Skeletal muscle tissue (tissue), 4 donors: ENCODE data around the gene CD109. TPM values are rescaled to one million over a fixed set of nuclear protein-coding genes. Genes with fewer than 3 reads are reported as not detected.

ENCODE experiments used
- H3K27ac ChIP-seq: one replicate; pipeline ENCODE4 v1.7.0; 2013; ENCODE audit warnings: mild to moderate bottlenecking, low read depth, low read length, inconsistent platforms
- H3K27me3 ChIP-seq, 3 donors: one replicate each; pipeline ENCODE4 v1.7.0; 2013; ENCODE audit warnings: low read length in 3 of 3; ENCODE audit not compliant: control insufficient read depth in 3 of 3, insufficient read depth in 3 of 3
- H3K36me3 ChIP-seq, 3 donors: one replicate each; pipeline ENCODE4 v1.7.0; 2013; ENCODE audit warnings: low read length in 3 of 3; ENCODE audit not compliant: control insufficient read depth in 3 of 3, insufficient read depth in 3 of 3
- H3K4me1 ChIP-seq, 3 donors: one replicate each; pipeline ENCODE4 v1.7.0; 2013; ENCODE audit warnings: low read length in 3 of 3, mild to moderate bottlenecking in 3 of 3; ENCODE audit not compliant: control insufficient read depth in 3 of 3, insufficient read depth in 3 of 3
- H3K4me3 ChIP-seq, 3 donors: one replicate each; pipeline ENCODE4 v1.7.0; 2013; ENCODE audit warnings: low read length in 3 of 3
- H3K9ac ChIP-seq, 3 donors: one replicate each; pipeline ENCODE4 v1.7.0; 2013; ENCODE audit warnings: low read length in 3 of 3, mild to moderate bottlenecking in 3 of 3, moderate library complexity in 2 of 3, low read depth in 1 of 3
- H3K9me3 ChIP-seq, 3 donors: one replicate each; pipeline ENCODE4 v1.7.0; 2013; ENCODE audit warnings: low read length in 3 of 3; ENCODE audit not compliant: control insufficient read depth in 3 of 3
- total RNA-seq: library from RNA; depleted of rRNA; stranded (reverse); fragments of >200 nt; gene quantifications from one replicate; pipeline ENCODE4 v1.2.3, GENCODE V29; 2014
- donor health status: Osteomylitis.

CD109 gene
- total RNA-seq, 1 donor from 2014 or later, result 19.3 TPM

DNA sequence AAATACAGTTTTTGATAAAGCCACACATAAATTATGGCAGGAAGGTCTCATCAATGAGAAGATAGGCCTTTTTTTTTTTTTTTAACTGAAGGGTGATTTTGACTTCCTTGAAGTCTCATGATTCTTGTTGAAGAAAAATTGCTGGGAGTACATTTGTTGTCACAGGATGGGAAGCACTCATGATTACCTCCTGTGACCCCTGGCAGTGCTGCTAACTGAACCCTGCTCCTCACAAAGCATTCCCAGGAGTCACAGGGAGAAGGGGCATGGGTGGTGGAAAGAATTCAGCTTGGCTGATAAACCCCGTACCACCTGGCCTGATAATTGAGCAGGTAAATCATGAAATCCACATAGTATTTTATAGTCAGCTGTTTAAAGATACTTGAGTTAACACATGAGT lies 86.9 kb downstream of the CD109 start:
- H3K36me3 ChIP-seq, result no peaks in the 10 kb centered on the region
- H3K27ac ChIP-seq, result no peak overlapping the region
- H3K27me3 ChIP-seq, result no peaks in the 10 kb centered on the region
- no peak overlapping the region for H3K4me3 ChIP-seq
- no peak overlapping the region for H3K9ac ChIP-seq
- H3K4me1 ChIP-seq, result no peaks in the 10 kb centered on the region
- no peaks in the 10 kb centered on the region for H3K9me3 ChIP-seq

- no peaks in the 10 kb centered on the region for H3K9me3 ChIP-seq
- H3K36me3 ChIP-seq, result no peaks in the 10 kb centered on the region
These were observed 88.9 kb downstream of the CD109 start for GRCh38 chr6:73784726-73785505.

DNA sequence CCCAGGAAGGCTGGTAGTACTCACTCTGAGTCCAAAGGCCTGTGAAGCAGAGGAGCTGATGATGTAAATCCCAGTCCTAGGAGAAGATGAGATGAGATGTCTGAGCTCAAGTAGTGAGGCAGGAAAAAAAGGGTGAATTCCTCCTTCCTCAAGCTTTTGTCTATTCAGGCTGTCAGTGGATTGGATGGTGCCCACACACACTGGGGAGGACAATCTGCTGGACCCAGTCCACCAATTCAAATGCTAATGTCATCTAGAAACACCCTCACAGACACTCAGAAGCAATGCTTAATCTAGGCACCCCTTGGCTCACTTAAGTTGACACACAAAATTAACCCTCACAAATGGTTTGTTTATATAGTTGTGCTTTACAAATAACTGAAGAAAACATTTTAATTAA lies 94.6 kb downstream of the CD109 start:
- Histone ChIP-seq H3K4me1 (no peaks in the 10 kb centered on the region), H3K9me3 (no peaks in the 10 kb centered on the region), H3K27ac (no peak overlapping the region), H3K4me3 (no peak overlapping the region), H3K36me3 (peaks cover 0 to 4% (median 0%) of the 10 kb centered on the region in 3 donors), H3K9ac (no peak overlapping the region), H3K27me3 (no peaks in the 10 kb centered on the region)

More at GRCh38 chr6:73784726-73785505, 88.9 kb downstream of the CD109 start:
- Histone ChIP-seq H3K27ac (no peak overlapping the region), H3K27me3 (no peaks in the 10 kb centered on the region), H3K9ac (no peak overlapping the region), H3K4me3 (no peak overlapping the region), H3K4me1 (no peaks in the 10 kb centered on the region)

GRCh38 chr6:73791336-73791735 lies 95.3 kb downstream of the CD109 start:
- H3K36me3 ChIP-seq, result peaks cover 0 to 4% (median 0%) of the 10 kb centered on the region in 3 donors
- H3K27ac ChIP-seq, result no peak overlapping the region
- no peaks in the 10 kb centered on the region for H3K9me3 ChIP-seq

GRCh38 chr6:73792738-73793137 lies 96.7 kb downstream of the CD109 start:
- no peaks in the 10 kb centered on the region for H3K4me1 ChIP-seq
- H3K36me3 ChIP-seq, result peaks cover 0 to 4% (median 0%) of the 10 kb centered on the region in 3 donors
- no peaks in the 10 kb centered on the region for H3K27me3 ChIP-seq
- no peaks in the 10 kb centered on the region for H3K9me3 ChIP-seq
- H3K4me3 ChIP-seq, result no peak overlapping the region
- no peak overlapping the region for H3K27ac ChIP-seq
- H3K9ac ChIP-seq, result no peak overlapping the region

More at GRCh38 chr6:73791336-73791735, 95.3 kb downstream of the CD109 start:
- Histone ChIP-seq H3K4me1 (no peaks in the 10 kb centered on the region), H3K4me3 (no peak overlapping the region), H3K27me3 (no peaks in the 10 kb centered on the region), H3K9ac (no peak overlapping the region)

DNA sequence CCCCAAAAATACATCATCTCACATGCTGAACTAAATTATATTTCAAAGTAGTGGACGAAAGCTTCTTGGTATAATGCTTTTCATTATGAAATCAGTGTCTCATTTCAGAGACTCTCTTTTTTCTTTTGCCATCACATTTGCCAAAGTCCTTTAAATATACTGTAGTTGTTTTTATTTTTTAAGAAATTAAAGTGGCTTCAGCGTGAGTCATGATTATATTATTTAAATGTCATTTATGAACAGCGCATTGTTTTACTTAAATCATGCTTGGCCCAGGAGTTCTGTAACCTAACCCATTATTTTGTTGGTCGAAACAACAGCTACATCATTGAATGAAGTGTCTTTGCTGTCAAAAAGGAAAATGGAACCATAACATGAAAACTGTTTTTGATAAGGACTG lies 100.9 kb downstream of the CD109 start:
- Histone ChIP-seq H3K4me3 (no peak overlapping the region), H3K27ac (no peak overlapping the region), H3K9me3 (no peaks in the 10 kb centered on the region), H3K27me3 (no peaks in the 10 kb centered on the region), H3K36me3 (no peaks in the 10 kb centered on the region), H3K9ac (no peak overlapping the region), H3K4me1 (no peaks in the 10 kb centered on the region)

GRCh38 chr6:73797861-73798260 lies 101.9 kb downstream of the CD109 start:
- no peak overlapping the region for H3K27ac ChIP-seq
- H3K9ac ChIP-seq, result no peak overlapping the region
- no peaks in the 10 kb centered on the region for H3K9me3 ChIP-seq
- no peaks in the 10 kb centered on the region for H3K4me1 ChIP-seq
- no peaks in the 10 kb centered on the region for H3K36me3 ChIP-seq
- H3K4me3 ChIP-seq, result no peak overlapping the region
- no peaks in the 10 kb centered on the region for H3K27me3 ChIP-seq

GRCh38 chr6:73798592-73798991 lies 102.6 kb downstream of the CD109 start:
- Histone ChIP-seq H3K9ac (no peak overlapping the region), H3K27me3 (no peaks in the 10 kb centered on the region), H3K4me1 (no peaks in the 10 kb centered on the region), H3K36me3 (no peaks in the 10 kb centered on the region), H3K9me3 (no peaks in the 10 kb centered on the region), H3K4me3 (no peak overlapping the region), H3K27ac (no peak overlapping the region)

DNA sequence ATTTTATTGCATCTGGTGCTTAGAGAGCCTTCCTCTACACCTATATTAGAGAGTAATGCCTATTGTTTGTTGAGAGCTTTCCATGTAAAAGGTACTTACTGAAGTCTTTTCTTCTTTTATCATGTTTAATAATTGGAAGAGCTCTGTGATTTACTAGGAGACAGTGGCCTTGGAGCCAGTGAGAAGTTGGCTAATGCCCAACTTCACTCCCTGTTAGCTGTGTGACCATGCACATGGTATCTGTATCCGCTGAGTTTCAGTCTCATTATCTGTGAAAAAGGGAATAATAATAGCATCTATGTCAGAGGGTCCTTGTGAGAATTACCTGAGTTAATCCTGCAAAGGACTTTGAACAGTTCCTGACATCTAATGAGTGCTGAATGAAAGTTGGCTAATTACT lies 105.0 kb downstream of the CD109 start:
- Histone ChIP-seq H3K36me3 (peaks cover 0 to 2% (median 0%) of the 10 kb centered on the region in 3 donors), H3K4me1 (no peaks in the 10 kb centered on the region), H3K27me3 (no peaks in the 10 kb centered on the region), H3K9me3 (no peaks in the 10 kb centered on the region), H3K4me3 (no peak overlapping the region), H3K9ac (no peak overlapping the region), H3K27ac (no peak overlapping the region)

DNA sequence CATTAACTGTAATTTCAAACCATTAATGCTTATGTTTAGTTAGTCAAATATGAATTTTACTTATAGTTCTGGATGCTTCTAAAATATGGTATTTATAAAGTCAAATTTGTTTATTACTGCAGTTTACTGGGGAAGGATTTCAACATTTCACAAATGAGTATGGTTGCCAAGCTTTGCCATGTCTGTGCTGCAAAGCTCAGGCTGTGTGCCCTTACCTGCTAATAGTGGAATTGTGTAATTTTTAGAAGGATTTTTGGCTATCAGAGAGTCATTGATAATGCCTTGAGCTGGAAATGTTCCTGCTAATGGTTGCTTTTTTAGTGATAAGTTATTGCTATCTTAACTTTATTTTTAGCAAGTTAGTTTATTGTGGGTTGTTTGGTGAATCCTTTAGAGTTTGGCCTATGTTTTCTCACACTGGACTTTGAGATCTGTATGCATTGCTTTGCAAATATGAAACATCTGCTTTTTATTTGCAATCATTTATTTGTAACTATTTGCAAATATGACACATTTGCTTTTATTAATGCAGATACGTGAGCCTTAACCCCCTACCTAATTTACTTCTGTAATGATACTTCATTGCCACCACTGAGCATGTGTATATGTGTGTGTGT lies 105.8 kb downstream of the CD109 start:
- peaks cover 0 to 2% (median 0%) of the 10 kb centered on the region in 3 donors for H3K36me3 ChIP-seq
- no peak overlapping the region for H3K4me3 ChIP-seq
- no peak overlapping the region for H3K27ac ChIP-seq
- no peak overlapping the region for H3K9ac ChIP-seq
- H3K4me1 ChIP-seq, result no peaks in the 10 kb centered on the region
- H3K9me3 ChIP-seq, result no peaks in the 10 kb centered on the region
- no peaks in the 10 kb centered on the region for H3K27me3 ChIP-seq
